A549 (cell line): ENCODE measurements around the gene HLA-DMB. TPM values are rescaled to one million over a fixed set of nuclear protein-coding genes. Genes with fewer than 3 reads are reported as not detected.

Experiments used
- ATAC-seq, 2 experiments: fragments of 200-7000 bp in 1 of 2; fragments of >200 bp in 1 of 2; cut with Nextera tagmentation in 1 of 2; cut with Tn5 transposase in 1 of 2; 3 replicates each; pipeline versions ENCODE4 v1.8.0 to v1.9.1; 2018 to 2020; ENCODE audit warnings: mild to moderate bottlenecking in 1 of 2, moderate library complexity in 1 of 2
- CTCF ChIA-PET: fragments of 300-600 bp; sonication (Branson Sonifier 250); formaldehyde crosslinking; extraction: SDS; loops from one replicate; lab custom pipeline; 2021; ENCODE audit warnings: antibody characterized with exemption, inconsistent platforms; lab: Yijun Ruan, JAX
- POLR2A ChIA-PET: fragments of 350-600 bp; formaldehyde crosslinking; extraction: SDS; loops from one replicate; lab custom pipeline; 2021; ENCODE audit warnings: antibody characterized with exemption, inconsistent platforms; lab: Yijun Ruan, JAX
- DNase-seq, 2 experiments: peaks; one replicate each; pipeline versions ENCODE4 v3.0.0 to v3.0.0-alpha.2; 2011 to 2016; ENCODE audit warnings: low read depth in 1 of 2, low spot score in 1 of 2
- FAIRE-seq: peaks from 2 replicates; lab custom pipeline; 2011; peaks lifted over from hg19 to GRCh38; lab: Jason Lieb, UNC
- H3K27ac ChIP-seq, 2 experiments: fragments of >200 bp; sonication (Bioruptor Twin); formaldehyde crosslinking; 3 replicates each; pipeline ENCODE4 v1.5.1; 2016 to 2017
- H3K4me1 ChIP-seq: fragments of >200 bp; sonication (Bioruptor Twin); formaldehyde crosslinking; 3 replicates; pipeline ENCODE4 v1.6.1; 2016
- H3K4me2 ChIP-seq: fragments of >200 bp; sonication (Bioruptor Twin); formaldehyde crosslinking; 3 replicates; pipeline ENCODE4 v1.6.1; 2016
- H3K4me3 ChIP-seq: fragments of >200 bp; sonication (Bioruptor Twin); formaldehyde crosslinking; 3 replicates; pipeline ENCODE4 v1.5.1; 2016
- H3K9me3 ChIP-seq: fragments of >200 bp; sonication (Bioruptor Twin); formaldehyde crosslinking; 3 replicates; pipeline ENCODE4 v1.6.1; 2016
- BCL3 ChIP-seq: fragments of >200 bp; sonication (Bioruptor Twin); formaldehyde crosslinking; IDR thresholded peaks from 3 replicates; pipeline ENCODE4 v1.6.1; 2016
- CHD2 ChIP-seq: fragments of 150-350 bp; IDR thresholded peaks from 2 replicates; pipeline ENCODE4 v1.6.1; 2014; ENCODE audit warnings: low read length; ENCODE audit not compliant: partially characterized antibody
- CHD4 ChIP-seq: fragments of 200-600 bp; sonication (generic); IDR thresholded peaks from 2 replicates; pipeline ENCODE4 v1.6.1; 2016; ENCODE audit warnings: antibody characterized with exemption, mild to moderate bottlenecking, borderline replicate concordance
- CTCF ChIP-seq: fragments of >200 bp; sonication (Bioruptor Twin); formaldehyde crosslinking; IDR thresholded peaks from 3 replicates; pipeline ENCODE4 v1.5.1; 2016
- EHF ChIP-seq: fragments of 250-450 bp; sonication (Bioruptor Pico); IDR thresholded peaks from 2 replicates; pipeline ENCODE4 v1.5.0; 2020; ENCODE audit warnings: mild to moderate bottlenecking
- EHMT2 ChIP-seq: fragments of 200-600 bp; sonication (generic); IDR thresholded peaks from 2 replicates; pipeline ENCODE4 v1.6.1; 2016; ENCODE audit warnings: antibody characterized with exemption, low read depth, mild to moderate bottlenecking, moderate library complexity
- FOSB ChIP-seq: fragments of 250-450 bp; sonication (Bioruptor Pico); IDR thresholded peaks from 2 replicates; pipeline ENCODE4 v1.5.0; 2020; ENCODE audit warnings: mild to moderate bottlenecking, moderate library complexity
- FOXS1 ChIP-seq: fragments of 250-450 bp; sonication (Bioruptor Pico); IDR thresholded peaks from 2 replicates; pipeline ENCODE4 v1.5.0; 2020; ENCODE audit warnings: mild to moderate bottlenecking, moderate library complexity
- HES2 ChIP-seq: fragments of >200 bp; sonication (Bioruptor Twin); formaldehyde crosslinking; IDR thresholded peaks from 2 replicates; pipeline ENCODE4 v1.6.1; 2016
- HOXA7 ChIP-seq: fragments of 250-450 bp; sonication (Bioruptor Pico); IDR thresholded peaks from 2 replicates; pipeline ENCODE4 v1.5.0; 2020; ENCODE audit warnings: mild to moderate bottlenecking, moderate library complexity
- HOXB13 ChIP-seq: fragments of 250-450 bp; sonication (Bioruptor Pico); IDR thresholded peaks from 2 replicates; pipeline ENCODE4 v1.5.0; 2020; ENCODE audit warnings: low read depth, mild to moderate bottlenecking, moderate library complexity
- HOXB5 ChIP-seq: fragments of 250-450 bp; sonication (Bioruptor Pico); IDR thresholded peaks from 2 replicates; pipeline ENCODE4 v1.5.0; 2020; ENCODE audit warnings: mild to moderate bottlenecking, moderate library complexity
- MAZ ChIP-seq: fragments of 150-350 bp; IDR thresholded peaks from 2 replicates; pipeline ENCODE4 v1.6.1; 2014; ENCODE audit warnings: antibody characterized with exemption, low read depth, low read length, borderline replicate concordance
- MYC ChIP-seq: IDR thresholded peaks from 2 replicates; pipeline ENCODE4 v1.6.1; 2012; ENCODE audit warnings: mild to moderate bottlenecking, inconsistent platforms, low read length, improper control_type of control experiment, borderline replicate concordance
- NFE2L2 ChIP-seq: fragments of 150-350 bp; conservative IDR thresholded peaks from 2 replicates; pipeline ENCODE4 v1.6.1; 2014; ENCODE audit warnings: low read length
- NR3C1 ChIP-seq: fragments of >200 bp; sonication (Bioruptor Twin); formaldehyde crosslinking; IDR thresholded peaks from 3 replicates; pipeline ENCODE4 v1.6.1; 2017
- PHF8 ChIP-seq: fragments of 200-600 bp; sonication (generic); IDR thresholded peaks from 2 replicates; pipeline ENCODE4 v1.6.1; 2016; ENCODE audit warnings: low read depth, mild to moderate bottlenecking, antibody characterized with exemption, moderate library complexity, borderline replicate concordance
- RARB ChIP-seq: fragments of 250-450 bp; sonication (Bioruptor Pico); IDR thresholded peaks from 2 replicates; pipeline ENCODE4 v1.8.0; 2021; ENCODE audit warnings: mild to moderate bottlenecking, moderate library complexity
- SREBF2 ChIP-seq: fragments of 450-650 bp; IDR thresholded peaks from 2 replicates; pipeline ENCODE4 v1.6.1; 2014; ENCODE audit warnings: mild to moderate bottlenecking, moderate library complexity
- TFCP2L1 ChIP-seq: fragments of 250-450 bp; sonication (Bioruptor Pico); IDR thresholded peaks from 2 replicates; pipeline ENCODE4 v1.5.0; 2021; ENCODE audit warnings: mild to moderate bottlenecking
- TP53 ChIP-seq: fragments of 250-450 bp; sonication (Bioruptor Pico); IDR thresholded peaks from 2 replicates; pipeline ENCODE4 v1.5.0; 2021; ENCODE audit warnings: mild to moderate bottlenecking, moderate library complexity
- ZFP36 ChIP-seq: fragments of 450-650 bp; IDR thresholded peaks from 2 replicates; pipeline ENCODE4 v1.6.1; 2014; ENCODE audit warnings: borderline replicate concordance; ENCODE audit not compliant: partially characterized antibody
- ZNF302 ChIP-seq: fragments of 250-450 bp; sonication (Bioruptor Pico); IDR thresholded peaks from 2 replicates; pipeline ENCODE4 v1.9.0; 2021; ENCODE audit warnings: inconsistent platforms, mild to moderate bottlenecking, moderate library complexity
- WGBS: methylation state at CpG from one replicate; pipeline ENCODE4 v1.1.6; 2017; ENCODE audit errors: missing lambda C conversion rate; 5-methylcytosine and 5-hydroxymethylcytosine counted together
- polyA plus RNA-seq, 4 experiments: library from polyadenylated mRNA; depleted of rRNA in 3 of 4; stranded (reverse); fragments of >200 nt; fragmentation: RNase III in 1 of 4; extraction: RNeasy Plus Mini Kit Qiagen cat#74134 plus additional on column Dnase treatment in 1 of 4; gene quantifications; 2 replicates in 3 of 4; 3 replicates in 1 of 4; pipeline ENCODE4 v1.2.3, GENCODE V29; 2011 to 2017

Gene HLA-DMB
- polyA plus RNA-seq, 2 of the 4 experiments (the other 2 are of a cell fraction) = 3.7 to 14.3 TPM

GRCh38 chr6:32971242-32971580 lies 30.4 kb upstream of the HLA-DMB start:
- ChIA-PET POLR2A (interaction anchor here (0.7 to 5.0 kb wide), 20 partner anchors 8 to 843 kb away, joined by 4 to 127 read pairs (median 8); partner anchors contain the start of genes ATF6B, HLA-DMA, HLA-DMB and PSMB9), CTCF (interaction anchor here (0.8 to 4.8 kb wide), 5 partner anchors 9 to 277 kb away, joined by 3 to 52 read pairs (median 5); partner anchors contain the start of gene HLA-DMA)
- no peak for FAIRE-seq
- Histone ChIP-seq H3K27ac (peak overlapping the region; percentile 99 to 100), H3K4me1 (peaks cover 22% of the 10 kb centered on the region)
- TF ChIP-seq TFCP2L1 (peak; percentile 1; the same call in 1 of the 2 replicates), HES2 (no peak), CTCF (no peak), RARB (0 out of 2 replicates have a peak, but pooled peaks have one; percentile 17), ZNF302 (no peak)
- TF ChIP-seq, all 56 proteins: peak for 2
- Histone ChIP-seq H3K4me2 (peak overlapping the region; percentile 95), H3K4me3 (peak overlapping the region; percentile 71), H3K9me3 (no peaks in the 10 kb centered on the region)
- ATAC-seq (no peak), DNase-seq (no peak)
- WGBS = 2% methylated on average over 14 of the region's 15 CpGs

- H3K4me3 ChIP-seq = peak overlapping the region; percentile 71
- H3K9me3 ChIP-seq = no peaks in the 10 kb centered on the region
- H3K27ac ChIP-seq = peak overlapping the region; percentile 99 to 100
- peaks cover 22% of the 10 kb centered on the region for H3K4me1 ChIP-seq
- FAIRE-seq = no peak
- POLR2A ChIA-PET = interaction anchor here (0.6 to 5.0 kb wide), 11 partner anchors 11 to 775 kb away, joined by 4 to 127 read pairs (median 9); partner anchors contain the start of genes PSMB9, RING1, TAP1 and TAP2
- TF ChIP-seq HOXA7 = 0 out of 2 replicates have a peak, but pooled peaks have one; percentile 12
- TF ChIP-seq SREBF2 = no peak
- TF ChIP-seq FOSB (CRISPR knock-in tag) = no peak
- TF ChIP-seq TFCP2L1 = peak; percentile 15; the same call in 1 of the 2 replicates
- TF ChIP-seq BCL3 = 0 out of 3 replicates have a peak, but pooled peaks have one; percentile 6
- no peak for TF ChIP-seq MYC
- peak; percentile 59 for TF ChIP-seq CHD2
- TF ChIP-seq TP53 (CRISPR knock-in tag) = 0 out of 2 replicates have a peak, but pooled peaks have one; percentile 64
- TF ChIP-seq, all 56 proteins: peak for 5
- 1% methylated on average over 16 of the region's 43 CpGs for WGBS
- CTCF ChIA-PET = interaction anchor here (2.2 to 4.8 kb wide), 2 partner anchors 14 to 18 kb away, joined by 7 to 52 read pairs; partner anchors contain the start of gene HLA-DMA
- H3K4me2 ChIP-seq = peak overlapping the region; percentile 95
- ATAC-seq = peak; percentile 10 to 18; a peak in 4 of 6 replicates
- peak; percentile 44 to 87 for DNase-seq
Measured at GRCh38 chr6:32970413-32971241, 29.8 kb upstream of the HLA-DMB start.

GRCh38 chr6:32969685-32970412 lies 29.0 kb upstream of the HLA-DMB start:
- DNase-seq = peak; percentile 44 to 91
- peak overlapping the region; percentile 71 for H3K4me3 ChIP-seq
- peak overlapping the region; percentile 99 to 100 for H3K27ac ChIP-seq
- WGBS = 0% methylated on average over 14 of the region's 19 CpGs
- CTCF ChIA-PET = interaction anchor here (0.7 to 4.8 kb wide), 5 partner anchors 15 to 84 kb away, joined by 3 to 52 read pairs (median 3); no protein-coding TSS in a partner anchor
- no peak for FAIRE-seq
- ATAC-seq = peak; percentile 8 to 10
- H3K4me1 ChIP-seq = peaks cover 17% of the 10 kb centered on the region
- no peaks in the 10 kb centered on the region for H3K9me3 ChIP-seq
- H3K4me2 ChIP-seq = peak overlapping the region; percentile 95
- POLR2A ChIA-PET = interaction anchor here (0.6 to 5.0 kb wide), 6 partner anchors 12 to 275 kb away, joined by 3 to 127 read pairs (median 6); partner anchors contain the start of gene TAP2
- TF ChIP-seq NFE2L2 (peak; percentile 87), NR3C1 (no peak), CTCF (no peak), EHF (CRISPR knock-in tag) (peak; percentile 10), FOXS1 (CRISPR knock-in tag) (peak; percentile 67; the same call in 1 of the 2 replicates), ZFP36 (no peak), HOXB13 (peak; percentile 94; the same call in 1 of the 2 replicates), CHD4 (no peak), MAZ (no peak), PHF8 (peak; percentile 32; the same call in 1 of the 2 replicates), HOXB5 (CRISPR knock-in tag) (0 out of 2 replicates have a peak, but pooled peaks have one; percentile 54), EHMT2 (no peak)
